Measurements from ENCODE around the gene ANKRD60. TPM values are rescaled to one million over a fixed set of nuclear protein-coding genes. Genes with fewer than 3 reads are reported as not detected.

ANKRD60 gene
- total RNA-seq, 4 donors from 2014 or later, result not detected

DNA sequence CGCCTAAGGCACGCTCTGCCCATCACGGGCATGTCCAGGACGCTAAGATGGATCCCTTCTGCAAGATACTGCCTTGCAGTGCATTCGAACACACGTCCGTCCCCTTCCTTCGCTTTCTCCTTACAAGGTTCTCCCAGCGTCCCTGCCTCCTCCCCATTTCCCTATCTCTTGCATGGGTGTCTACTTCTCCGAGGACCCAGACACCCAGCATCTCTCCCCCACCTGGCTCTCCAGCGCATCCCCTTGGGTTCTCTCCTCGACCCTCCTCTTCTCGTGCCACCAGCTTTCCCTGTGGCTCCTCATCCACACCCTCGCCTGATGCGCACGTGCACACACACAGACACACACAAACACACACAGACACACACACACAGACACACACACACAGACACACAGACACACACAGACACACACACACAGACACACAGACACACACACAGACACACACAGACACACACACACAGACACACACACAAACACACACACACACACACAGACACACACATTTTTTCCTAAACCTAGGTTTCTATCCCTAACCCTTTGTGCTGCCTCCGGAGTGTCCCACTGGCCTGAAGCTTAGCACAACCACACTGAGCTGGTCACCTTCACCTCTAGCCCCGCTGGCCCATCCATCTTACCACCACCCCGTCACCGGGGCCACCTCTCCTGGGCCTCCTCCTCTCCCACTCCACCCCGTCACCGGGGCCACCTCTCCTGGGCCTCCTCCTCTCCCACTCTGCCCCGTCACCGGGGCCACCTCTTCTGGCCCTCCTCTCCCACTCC is 31.9 kb downstream of the ANKRD60 start:
- ATAC-seq (ENCODE audit: low FRiP score) (no peak), DNase-seq (ENCODE audit: low spot score) (no peak)
- TF ChIP-seq, protein P1, sequence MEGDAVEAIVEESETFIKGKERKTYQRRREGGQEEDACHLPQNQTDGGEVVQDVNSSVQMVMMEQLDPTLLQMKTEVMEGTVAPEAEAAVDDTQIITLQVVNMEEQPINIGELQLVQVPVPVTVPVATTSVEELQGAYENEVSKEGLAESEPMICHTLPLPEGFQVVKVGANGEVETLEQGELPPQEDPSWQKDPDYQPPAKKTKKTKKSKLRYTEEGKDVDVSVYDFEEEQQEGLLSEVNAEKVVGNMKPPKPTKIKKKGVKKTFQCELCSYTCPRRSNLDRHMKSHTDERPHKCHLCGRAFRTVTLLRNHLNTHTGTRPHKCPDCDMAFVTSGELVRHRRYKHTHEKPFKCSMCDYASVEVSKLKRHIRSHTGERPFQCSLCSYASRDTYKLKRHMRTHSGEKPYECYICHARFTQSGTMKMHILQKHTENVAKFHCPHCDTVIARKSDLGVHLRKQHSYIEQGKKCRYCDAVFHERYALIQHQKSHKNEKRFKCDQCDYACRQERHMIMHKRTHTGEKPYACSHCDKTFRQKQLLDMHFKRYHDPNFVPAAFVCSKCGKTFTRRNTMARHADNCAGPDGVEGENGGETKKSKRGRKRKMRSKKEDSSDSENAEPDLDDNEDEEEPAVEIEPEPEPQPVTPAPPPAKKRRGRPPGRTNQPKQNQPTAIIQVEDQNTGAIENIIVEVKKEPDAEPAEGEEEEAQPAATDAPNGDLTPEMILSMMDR (IDR thresholded peaks at IDR 0.05), result no peak

DNA sequence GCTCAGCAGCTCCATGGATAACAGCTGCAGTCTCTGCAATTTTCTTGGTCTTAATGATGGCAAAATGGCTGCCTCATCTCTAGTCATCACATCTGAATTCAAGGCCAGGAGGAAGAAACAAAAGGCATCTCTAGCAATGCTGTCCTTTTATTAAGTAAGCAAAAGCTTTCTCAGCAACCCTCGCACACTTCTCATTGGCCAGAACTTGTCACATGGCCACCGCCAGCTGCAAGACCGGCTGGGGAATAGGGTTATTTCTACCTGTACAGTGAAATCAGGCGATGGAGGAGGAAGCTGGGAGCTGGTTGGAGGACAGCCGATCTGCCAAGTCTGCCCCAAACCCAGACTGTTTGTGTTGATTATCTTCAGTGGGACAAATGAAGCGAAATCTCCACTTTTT is 33.4 kb downstream of the ANKRD60 start:
- DNase-seq (ENCODE audit: low spot score) (no peak), ATAC-seq (ENCODE audit: low FRiP score) (no peak)
- TF ChIP-seq, protein P1 (IDR thresholded peaks at IDR 0.05), result no peak

DNA sequence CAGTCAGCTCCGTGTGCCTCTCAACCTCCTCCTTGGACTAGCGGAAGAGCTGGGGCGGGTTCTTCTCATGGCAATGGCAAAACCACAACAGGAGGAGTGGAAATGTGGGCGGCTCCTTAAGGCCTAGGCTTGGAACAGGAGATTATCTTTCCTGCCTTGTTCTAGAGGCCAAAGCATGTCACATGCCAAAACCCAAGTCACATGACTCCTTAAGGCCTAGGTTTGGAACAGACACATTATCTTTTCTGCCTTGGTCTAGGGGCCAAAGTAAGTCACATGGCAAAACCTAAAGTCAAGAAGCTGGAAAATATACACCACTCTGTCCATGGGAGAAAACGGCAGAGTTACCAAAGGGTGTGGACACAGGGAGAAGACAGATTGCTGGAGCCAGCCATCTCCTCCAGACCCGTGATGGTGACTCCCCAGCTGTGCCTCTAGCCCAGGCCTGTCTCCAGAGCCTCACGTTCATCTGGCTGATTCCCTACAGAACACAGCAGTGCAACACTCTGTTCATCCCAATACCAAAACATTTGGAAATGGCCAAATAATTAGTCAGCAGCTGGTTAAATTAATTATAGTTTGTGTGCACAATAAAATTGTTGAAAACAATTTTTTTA is 34.2 kb downstream of the ANKRD60 start:
- DNase-seq (ENCODE audit: low spot score) (no peak), ATAC-seq (ENCODE audit: low FRiP score) (no peak)
- TF ChIP-seq, protein P1 (IDR thresholded peaks at IDR 0.05), result no peak

DNA sequence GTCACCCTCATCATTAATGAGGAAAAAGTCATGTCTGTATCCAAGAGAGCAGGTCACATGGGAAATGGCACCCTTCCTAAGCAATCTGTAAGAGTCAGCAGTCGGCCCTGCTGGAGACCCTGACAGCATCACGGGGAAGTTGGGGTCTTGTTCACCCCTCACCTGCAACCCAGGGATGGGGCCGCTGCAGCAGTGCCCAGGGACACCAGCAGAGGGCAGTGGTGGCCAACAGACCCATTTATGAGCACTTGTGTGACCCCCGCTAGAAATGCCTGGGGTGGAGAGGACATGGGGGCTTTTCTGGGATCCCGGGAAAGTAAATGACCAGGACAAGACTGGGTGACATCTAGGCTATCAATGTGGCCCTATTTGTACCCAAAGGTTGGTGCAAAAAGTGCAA is 35.9 kb downstream of the ANKRD60 start:
- no peak for ATAC-seq (ENCODE audit: low FRiP score)
- DNase-seq (ENCODE audit: low spot score), result no peak
- TF ChIP-seq, protein P1 (IDR thresholded peaks at IDR 0.05), result no peak

DNA sequence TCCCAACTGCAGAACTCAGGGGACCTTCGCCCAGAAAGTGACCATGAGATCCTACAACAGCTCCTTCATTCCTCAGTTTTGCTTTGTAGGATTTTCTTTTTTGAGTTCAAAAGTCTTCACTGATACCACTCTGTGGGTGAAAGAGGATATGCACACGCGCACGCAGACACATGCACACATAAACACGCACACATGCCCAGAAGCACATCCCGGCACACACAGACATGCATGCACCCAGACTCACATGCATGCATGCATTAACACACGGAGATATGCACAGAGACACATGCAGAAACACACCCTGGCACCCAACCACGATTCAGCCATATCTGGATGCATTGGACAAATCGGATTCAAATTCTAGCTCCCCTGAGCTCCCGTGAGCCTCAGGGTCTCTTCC is 36.4 kb downstream of the ANKRD60 start:
- no peak for ATAC-seq (ENCODE audit: low FRiP score)
- no peak for DNase-seq (ENCODE audit: low spot score)

DNA sequence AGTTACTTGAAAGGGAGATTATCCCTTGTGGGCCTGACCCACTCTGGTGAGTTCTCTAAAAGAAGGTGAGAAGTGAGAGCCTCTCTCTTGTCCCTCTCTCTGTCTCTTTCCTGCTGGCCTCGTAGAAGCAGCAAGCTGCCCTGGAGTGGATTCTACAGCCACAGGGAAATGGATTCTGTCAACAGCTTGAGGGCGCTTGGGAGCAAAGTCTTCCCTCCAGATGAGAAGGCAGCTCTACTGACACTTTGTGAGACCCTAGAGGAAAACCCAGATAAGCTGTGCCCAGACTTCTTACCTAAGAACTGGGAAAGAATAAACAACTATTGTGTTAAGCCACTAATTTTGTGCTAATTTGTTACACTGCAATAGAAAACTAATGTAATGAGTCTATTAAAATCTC is 39.9 kb downstream of the ANKRD60 start:
- ATAC-seq (ENCODE audit: low FRiP score) (no peak), DNase-seq (ENCODE audit: low spot score) (no peak)
- TF ChIP-seq, protein P1 (IDR thresholded peaks at IDR 0.05), result no peak

More for the DNA sequence above, 36.4 kb downstream of the ANKRD60 start:
- TF ChIP-seq, protein P1 (IDR thresholded peaks at IDR 0.05), result no peak

DNA sequence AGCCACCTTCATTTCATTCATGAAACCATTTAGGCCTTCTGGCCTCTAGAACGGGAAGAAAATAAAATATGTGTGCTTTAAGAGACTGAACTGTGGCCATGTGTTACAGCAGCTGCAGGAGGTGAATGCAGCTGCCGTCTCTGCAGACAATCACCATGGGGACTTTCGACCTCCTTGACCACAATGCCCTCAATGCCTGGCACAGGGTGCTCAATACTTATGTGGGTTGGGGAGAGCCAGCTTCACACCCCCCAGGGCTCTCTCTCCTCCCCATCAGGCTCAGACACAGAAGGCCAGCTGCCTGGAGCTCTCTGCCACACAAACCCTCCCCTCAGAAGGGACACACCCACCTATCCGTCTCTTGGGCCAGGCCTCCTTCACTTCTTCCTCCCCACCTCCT is 43.5 kb downstream of the ANKRD60 start:
- DNase-seq (ENCODE audit: low spot score), result no peak
- TF ChIP-seq, protein P1 (IDR thresholded peaks at IDR 0.05), result no peak
- no peak for ATAC-seq (ENCODE audit: low FRiP score)

Data from omental fat pad (tissue), 4 donors.